Glutamatergic neuron (in vitro differentiated cells): ENCODE data around the gene BCO1. TPM values are rescaled to one million over a fixed set of nuclear protein-coding genes. Genes with fewer than 3 reads are reported as not detected.

Experiments used
- DNase-seq: peaks from one replicate; pipeline ENCODE4 v3.0.0; 2022
- H3K27ac Mint-ChIP-seq: one replicate; pipeline ENCODE4 v1.8.0; 2020; ENCODE audit warnings: mild to moderate bottlenecking, mixed read lengths, inconsistent platforms; ENCODE audit not compliant: unreplicated experiment
- H3K27me3 Mint-ChIP-seq: one replicate; pipeline ENCODE4 v1.8.0; 2020; ENCODE audit warnings: mild to moderate bottlenecking, moderate library complexity, mixed read lengths, inconsistent platforms; ENCODE audit not compliant: unreplicated experiment
- H3K36me3 Mint-ChIP-seq: one replicate; pipeline ENCODE4 v1.8.0; 2020; ENCODE audit warnings: mild to moderate bottlenecking, mixed read lengths, inconsistent platforms; ENCODE audit not compliant: unreplicated experiment
- H3K4me1 Mint-ChIP-seq: one replicate; pipeline ENCODE4 v1.8.0; 2020; ENCODE audit warnings: mild to moderate bottlenecking, low read depth, mixed read lengths, inconsistent platforms; ENCODE audit not compliant: unreplicated experiment
- H3K4me3 Mint-ChIP-seq: one replicate; pipeline ENCODE4 v1.8.0; 2020; ENCODE audit warnings: mild to moderate bottlenecking, mixed read lengths, inconsistent platforms; ENCODE audit not compliant: unreplicated experiment
- H3K9me3 Mint-ChIP-seq: one replicate; pipeline ENCODE4 v1.8.0; 2020; ENCODE audit warnings: mild to moderate bottlenecking, moderate library complexity, mixed read lengths, inconsistent platforms; ENCODE audit not compliant: unreplicated experiment
- total RNA-seq: library from RNA; stranded (reverse); fragmentation: NEBNext Ultra II Directional; extraction: Animal tissue kit (Norgen Biotek cat#: 25700); gene quantifications from one replicate; pipeline ENCODE4 v1.2.1, GENCODE V29; 2021; ENCODE audit not compliant: unreplicated experiment
- TF ChIP-seq, protein P1 (sequence below): fragments of 200-600 bp; sonication (generic); IDR thresholded peaks from one replicate; pipeline ENCODE4 v1.5.0; 2021; ENCODE audit not compliant: partially characterized antibody, unreplicated experiment

The BCO1 gene
- total RNA-seq, 1 donor from 2014 or later, result not detected

DNA sequence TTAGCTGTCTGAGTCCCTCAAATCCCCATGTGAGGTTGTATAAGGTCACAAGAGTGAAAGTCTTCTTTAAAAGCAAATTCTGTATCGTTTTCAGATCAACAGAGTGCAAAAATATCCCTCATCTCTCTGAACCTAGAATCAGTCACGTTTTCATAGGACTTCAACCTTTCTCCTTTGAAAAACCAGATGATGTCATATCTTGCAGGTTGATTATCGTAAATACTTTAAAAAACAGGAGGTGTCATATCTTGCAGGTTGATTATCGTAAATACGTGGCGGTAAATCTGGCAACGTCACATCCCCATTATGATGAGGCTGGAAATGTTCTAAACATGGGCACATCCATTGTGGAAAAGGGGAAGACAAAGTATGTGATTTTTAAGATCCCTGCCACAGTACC is 25.9 kb downstream of the BCO1 start:
- H3K4me1 Mint-ChIP-seq, result no peaks in the 10 kb centered on the region
- H3K27me3 Mint-ChIP-seq, result peaks cover 3% of the 10 kb centered on the region
- no peaks in the 10 kb centered on the region for H3K36me3 Mint-ChIP-seq
- H3K9me3 Mint-ChIP-seq, result peaks cover 2% of the 10 kb centered on the region
- TF ChIP-seq, protein P1, sequence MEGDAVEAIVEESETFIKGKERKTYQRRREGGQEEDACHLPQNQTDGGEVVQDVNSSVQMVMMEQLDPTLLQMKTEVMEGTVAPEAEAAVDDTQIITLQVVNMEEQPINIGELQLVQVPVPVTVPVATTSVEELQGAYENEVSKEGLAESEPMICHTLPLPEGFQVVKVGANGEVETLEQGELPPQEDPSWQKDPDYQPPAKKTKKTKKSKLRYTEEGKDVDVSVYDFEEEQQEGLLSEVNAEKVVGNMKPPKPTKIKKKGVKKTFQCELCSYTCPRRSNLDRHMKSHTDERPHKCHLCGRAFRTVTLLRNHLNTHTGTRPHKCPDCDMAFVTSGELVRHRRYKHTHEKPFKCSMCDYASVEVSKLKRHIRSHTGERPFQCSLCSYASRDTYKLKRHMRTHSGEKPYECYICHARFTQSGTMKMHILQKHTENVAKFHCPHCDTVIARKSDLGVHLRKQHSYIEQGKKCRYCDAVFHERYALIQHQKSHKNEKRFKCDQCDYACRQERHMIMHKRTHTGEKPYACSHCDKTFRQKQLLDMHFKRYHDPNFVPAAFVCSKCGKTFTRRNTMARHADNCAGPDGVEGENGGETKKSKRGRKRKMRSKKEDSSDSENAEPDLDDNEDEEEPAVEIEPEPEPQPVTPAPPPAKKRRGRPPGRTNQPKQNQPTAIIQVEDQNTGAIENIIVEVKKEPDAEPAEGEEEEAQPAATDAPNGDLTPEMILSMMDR, result no peak
- DNase-seq, result no peak
- H3K27ac Mint-ChIP-seq, result no peak overlapping the region
- no peak overlapping the region for H3K4me3 Mint-ChIP-seq

GRCh38 chr16:81265052-81265451 is 26.6 kb downstream of the BCO1 start:
- no peak overlapping the region for H3K27ac Mint-ChIP-seq
- no peaks in the 10 kb centered on the region for H3K4me1 Mint-ChIP-seq
- H3K27me3 Mint-ChIP-seq, result peaks cover 3% of the 10 kb centered on the region
- H3K36me3 Mint-ChIP-seq, result no peaks in the 10 kb centered on the region
- TF ChIP-seq, protein P1, result no peak
- H3K4me3 Mint-ChIP-seq, result no peak overlapping the region
- no peak for DNase-seq
- peaks cover 2% of the 10 kb centered on the region for H3K9me3 Mint-ChIP-seq

DNA sequence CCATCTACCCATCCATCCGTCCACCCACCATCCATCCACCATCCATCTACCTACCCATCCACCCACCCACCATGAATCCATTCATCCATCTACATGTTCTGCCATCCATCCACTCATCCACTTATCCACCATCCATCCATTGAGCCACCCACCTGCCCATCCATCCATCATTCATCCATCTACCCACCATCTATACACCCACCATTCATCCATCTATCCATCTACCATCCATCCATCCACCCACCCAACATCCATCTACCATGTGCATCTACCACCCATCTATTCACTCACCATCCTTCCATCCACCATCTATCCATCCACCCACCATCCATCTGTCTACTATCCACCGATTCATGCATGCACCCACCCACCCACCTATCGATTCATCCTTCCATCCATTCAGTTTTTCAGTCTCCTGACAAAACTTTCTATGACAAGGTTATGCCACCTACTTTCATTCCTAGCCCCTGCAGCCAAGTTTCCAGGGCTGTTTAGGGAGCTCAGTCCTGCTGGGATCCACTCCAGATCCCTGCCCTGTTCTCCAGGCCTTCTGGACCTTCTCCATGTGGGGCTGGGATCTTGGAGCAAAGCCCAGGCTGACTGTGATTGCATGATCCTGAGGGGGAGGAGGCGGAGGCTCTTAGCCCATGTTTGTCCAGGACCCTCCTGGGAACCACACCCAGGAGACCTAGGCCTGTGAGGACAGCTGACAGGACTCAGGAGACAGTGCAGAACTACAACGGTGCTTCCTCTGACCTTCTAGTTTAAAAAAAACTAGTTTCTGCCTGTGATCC is 27.4 kb downstream of the BCO1 start:
- TF ChIP-seq, protein P1, result no peak
- Mint-ChIP-seq H3K27ac (no peak overlapping the region), H3K9me3 (peaks cover under 1% of the 10 kb centered on the region), H3K27me3 (peaks cover 3% of the 10 kb centered on the region), H3K4me3 (no peak overlapping the region), H3K4me1 (no peaks in the 10 kb centered on the region), H3K36me3 (no peaks in the 10 kb centered on the region)
- DNase-seq, result no peak

- H3K9me3 Mint-ChIP-seq, result no peaks in the 10 kb centered on the region
- no peak for DNase-seq
- no peak overlapping the region for H3K27ac Mint-ChIP-seq
- H3K27me3 Mint-ChIP-seq, result peaks cover 5% of the 10 kb centered on the region
- TF ChIP-seq, protein P1, result no peak
- no peaks in the 10 kb centered on the region for H3K36me3 Mint-ChIP-seq
- no peak overlapping the region for H3K4me3 Mint-ChIP-seq
- H3K4me1 Mint-ChIP-seq, result no peaks in the 10 kb centered on the region
These were observed 28.2 kb downstream of the BCO1 start for GRCh38 chr16:81266680-81267095.

DNA sequence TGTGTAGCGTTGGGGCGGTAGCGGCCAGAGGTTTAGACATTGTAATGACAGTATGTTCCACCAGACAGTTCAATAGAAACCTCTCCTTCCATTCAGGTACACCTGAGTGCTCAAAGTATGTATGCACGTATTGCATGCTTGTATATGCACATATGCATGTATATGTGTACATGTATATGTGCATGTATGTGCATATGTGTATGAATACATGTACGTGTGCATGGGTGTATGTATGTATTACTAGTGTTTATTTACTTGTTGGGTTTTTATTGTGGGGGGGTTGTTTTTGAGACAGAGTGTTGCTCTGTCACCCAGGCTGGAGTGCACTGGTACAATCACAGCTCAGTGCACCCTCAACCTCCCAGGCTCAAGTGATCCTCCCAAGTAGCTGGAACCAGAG is 30.0 kb downstream of the BCO1 start:
- peaks cover 5% of the 10 kb centered on the region for H3K27me3 Mint-ChIP-seq
- H3K36me3 Mint-ChIP-seq, result no peaks in the 10 kb centered on the region
- no peak overlapping the region for H3K4me3 Mint-ChIP-seq
- H3K9me3 Mint-ChIP-seq, result no peaks in the 10 kb centered on the region
- H3K4me1 Mint-ChIP-seq, result no peaks in the 10 kb centered on the region
- TF ChIP-seq, protein P1, result no peak
- DNase-seq, result no peak
- H3K27ac Mint-ChIP-seq, result no peak overlapping the region
